SK-N-MC (cell line): Measurements from ENCODE around the gene INAFM2.

Experiments
- EZH2 ChIP-seq: fragments of 200-600 bp; sonication (generic); IDR thresholded peaks from one replicate; pipeline ENCODE4 v1.6.1; 2017; ENCODE audit warnings: antibody characterized with exemption
- FOXP2 ChIP-seq: optimal IDR thresholded peaks from 2 replicates; pipeline ENCODE3; 2011; ENCODE audit warnings: mild to moderate bottlenecking, moderate library complexity; ENCODE audit not compliant: insufficient read depth; ENCODE audit errors: extremely low read length, control extremely low read depth
- POLR2AphosphoS5 ChIP-seq: IDR thresholded peaks from 2 replicates; pipeline ENCODE4 v1.6.1; 2012; ENCODE audit warnings: mild to moderate bottlenecking, low read depth, low read length, borderline replicate concordance

DNA sequence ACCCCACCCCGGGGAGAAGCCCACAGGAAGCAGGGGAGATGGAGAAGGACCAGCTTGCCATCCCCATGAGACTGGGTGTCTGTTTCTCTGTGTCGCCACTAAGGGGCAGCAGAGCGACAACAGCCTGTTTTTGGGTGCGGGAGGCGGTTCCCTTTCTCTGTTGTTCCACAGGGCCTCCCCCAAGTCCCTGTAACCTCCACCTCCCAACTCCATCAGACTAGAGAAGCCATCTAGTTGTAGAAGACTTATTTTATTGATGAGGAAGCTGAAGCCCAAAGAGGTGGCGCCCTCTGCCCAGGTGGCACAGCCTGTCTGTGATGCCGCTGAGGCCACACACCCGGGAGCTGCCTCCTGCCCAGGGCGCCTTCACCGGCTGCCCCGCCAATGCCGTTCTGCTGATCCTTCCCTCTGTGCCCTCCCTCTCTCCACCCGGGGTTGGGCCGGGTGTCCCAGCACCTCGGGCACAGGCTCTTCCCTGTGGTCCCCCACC lies 21.2 kb downstream of the INAFM2 start:
- TF ChIP-seq EZH2 (no peak), POLR2AphosphoS5 (no peak), FOXP2 (no peak)
